Embryonic facial prominence (tissue), 1 donor: ENCODE data around the gene MFSD12.
"Not testable (repeated sequence)": the region's sequence is repeated elsewhere in the genome, so short reads cannot be mapped to it uniquely, and the experiment has no call there.

Experiments
- DNase-seq: peaks from one replicate; pipeline ENCODE4 v3.0.0-alpha.2; 2016; ENCODE audit errors: extremely low spot score

The MFSD12 gene

GRCh38 chr19:3522421-3523360, 34.7 kb downstream of the MFSD12 start:
- no peak for DNase-seq

GRCh38 chr19:3521104-3521445, 36.3 kb downstream of the MFSD12 start:
- DNase-seq: no peak

- no peak for DNase-seq
Measured at GRCh38 chr19:3520166-3521103, 37.0 kb downstream of the MFSD12 start.

- DNase-seq: no peak
Measured at GRCh38 chr19:3519126-3519525, 38.3 kb downstream of the MFSD12 start.

GRCh38 chr19:3518659-3519058, 38.7 kb downstream of the MFSD12 start:
- no peak for DNase-seq

GRCh38 chr19:3518255-3518654, 39.1 kb downstream of the MFSD12 start:
- no peak for DNase-seq

GRCh38 chr19:3517638-3518037, 39.7 kb downstream of the MFSD12 start:
- DNase-seq: no peak

GRCh38 chr19:3516675-3517207, 40.6 kb downstream of the MFSD12 start:
- DNase-seq: no peak

- DNase-seq: no peak
Measured at GRCh38 chr19:3515891-3516422, 41.4 kb downstream of the MFSD12 start.

- no peak for DNase-seq
Measured at GRCh38 chr19:3514930-3515329, 42.5 kb downstream of the MFSD12 start.

GRCh38 chr19:3513229-3514140, 43.9 kb downstream of the MFSD12 start:
- DNase-seq: no peak

- DNase-seq: no peak
Measured at GRCh38 chr19:3512562-3513228, 44.7 kb downstream of the MFSD12 start.

- DNase-seq: no peak
Measured at GRCh38 chr19:3511506-3512251, 45.7 kb downstream of the MFSD12 start.

GRCh38 chr19:3510727-3511126, 46.7 kb downstream of the MFSD12 start:
- DNase-seq: no peak

- no peak for DNase-seq
Measured at GRCh38 chr19:3509566-3509989, 47.8 kb downstream of the MFSD12 start.

- no peak for DNase-seq
Measured at GRCh38 chr19:3508771-3509535, 48.4 kb downstream of the MFSD12 start.

- DNase-seq: not testable (repeated sequence)
Measured at GRCh38 chr19:3508121-3508661, 49.2 kb downstream of the MFSD12 start.

GRCh38 chr19:3507371-3508120, 49.8 kb downstream of the MFSD12 start:
- no peak for DNase-seq
